Parathyroid adenoma (tissue), 2 donors: ENCODE data around the gene FRMD5.
A peak's percentile ranks its signal among the peaks of the same experiment; 100 is the strongest.

ENCODE experiments used
- H2AFZ ChIP-seq: fragments of 300-600 bp; sonication (generic); one replicate; pipeline ENCODE4 v1.7.0; 2017; ENCODE audit warnings: antibody characterized with exemption, mild to moderate bottlenecking
- H3K27ac ChIP-seq: fragments of 300-600 bp; sonication (generic); one replicate; pipeline ENCODE4 v1.7.0; 2017
- H3K27me3 ChIP-seq: fragments of 300-600 bp; sonication (generic); one replicate; pipeline ENCODE4 v1.7.0; 2017; ENCODE audit warnings: low read length; ENCODE audit not compliant: control insufficient read depth, insufficient read depth
- H3K36me3 ChIP-seq: fragments of 300-600 bp; sonication (generic); one replicate; pipeline ENCODE4 v1.7.0; 2017; ENCODE audit warnings: low read length; ENCODE audit not compliant: control insufficient read depth, insufficient read depth
- H3K4me1 ChIP-seq: fragments of 300-600 bp; sonication (generic); one replicate; pipeline ENCODE4 v1.7.0; 2017; ENCODE audit warnings: control low read depth
- H3K4me2 ChIP-seq: fragments of 300-600 bp; sonication (generic); one replicate; pipeline ENCODE4 v1.7.0; 2017; ENCODE audit warnings: low read length
- H3K4me3 ChIP-seq: fragments of 300-600 bp; sonication (generic); one replicate; pipeline ENCODE4 v1.7.0; 2017; ENCODE audit warnings: low read depth, low read length
- H3K79me2 ChIP-seq: fragments of 300-600 bp; sonication (generic); one replicate; pipeline ENCODE4 v1.7.0; 2017; ENCODE audit warnings: control low read depth
- H3K9ac ChIP-seq: fragments of 300-600 bp; sonication (generic); one replicate; pipeline ENCODE4 v1.7.0; 2017; ENCODE audit warnings: mild to moderate bottlenecking
- H3K9me3 ChIP-seq: fragments of 300-600 bp; sonication (generic); one replicate; pipeline ENCODE4 v1.7.0; 2017; ENCODE audit warnings: low read length; ENCODE audit not compliant: control insufficient read depth
- TF ChIP-seq, protein P1 (sequence below): fragments of 300-600 bp; sonication (generic); IDR thresholded peaks from one replicate; pipeline ENCODE4 v1.7.0; 2017; ENCODE audit warnings: antibody characterized with exemption, mild to moderate bottlenecking
- donor health status: primary hyperparathyroidism.

FRMD5 gene

DNA sequence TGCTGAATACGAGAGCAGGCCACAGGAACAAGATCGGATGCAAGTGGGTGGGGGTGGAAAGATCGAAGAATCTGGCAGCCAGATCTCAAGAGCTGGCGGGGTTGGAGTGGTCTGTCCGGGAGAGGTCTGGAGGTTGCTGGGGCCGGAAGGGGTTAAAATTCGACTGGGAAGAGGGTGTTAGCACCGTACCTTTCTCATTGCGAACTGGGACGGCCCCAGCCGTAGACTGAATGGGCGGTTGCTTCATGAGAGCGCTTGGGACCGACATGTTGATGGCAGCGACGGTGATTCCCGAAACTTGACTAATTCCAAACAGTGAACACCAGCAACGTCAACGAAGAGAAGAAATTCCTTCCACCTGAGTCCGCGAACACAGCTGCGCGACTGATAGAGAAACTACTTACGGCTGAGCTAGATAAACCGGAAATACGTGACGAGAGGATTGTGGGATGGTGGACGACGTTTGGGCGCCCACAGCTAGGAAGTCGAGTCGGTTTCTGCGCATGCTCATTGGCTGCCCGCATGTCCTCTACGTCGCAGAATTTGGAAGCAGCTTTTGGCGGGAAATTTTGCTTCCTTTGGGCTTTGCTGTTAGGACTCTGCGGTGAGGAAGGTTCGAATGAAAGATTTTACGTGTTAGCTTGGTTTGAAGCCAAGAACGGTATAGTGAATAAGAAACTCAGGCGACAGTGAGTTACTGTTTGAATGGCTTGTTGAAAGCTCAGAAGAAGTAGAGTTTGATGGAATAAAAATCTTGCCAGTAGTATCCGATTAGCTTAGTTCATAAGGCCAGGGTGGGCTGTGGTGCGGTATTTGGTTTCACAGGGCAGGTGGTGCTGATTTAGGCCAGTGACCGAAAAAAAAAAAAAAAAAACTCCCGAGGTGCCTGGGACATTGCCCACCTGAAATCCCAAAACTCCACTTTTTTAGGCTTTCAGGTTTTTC is 370.5 kb downstream of the FRMD5 start, which contains the start of gene MFAP1:
TSS of gene MFAP1 (minus strand) at position 389 of the 945 bp plus-strand sequence. CDS start at position 268, 121 bp downstream.
- Histone ChIP-seq H3K9ac (no peak within 1 kb of the TSS), H3K9me3 (no peaks in the 10 kb centered on the region), H3K4me1 (no peaks in the 10 kb centered on the region), H3K79me2 (peaks cover 7% of the 10 kb centered on the region), H3K27me3 (no peaks in the 10 kb centered on the region), H3K4me3 (peak within 1 kb of the TSS; percentile 98), H3K27ac (peak within 1 kb of the TSS; percentile 59), H3K36me3 (no peaks in the 10 kb centered on the region), H2AFZ (peak within 1 kb of the TSS; percentile 40), H3K4me2 (peak within 1 kb of the TSS; percentile 78)
- TF ChIP-seq, protein P1, sequence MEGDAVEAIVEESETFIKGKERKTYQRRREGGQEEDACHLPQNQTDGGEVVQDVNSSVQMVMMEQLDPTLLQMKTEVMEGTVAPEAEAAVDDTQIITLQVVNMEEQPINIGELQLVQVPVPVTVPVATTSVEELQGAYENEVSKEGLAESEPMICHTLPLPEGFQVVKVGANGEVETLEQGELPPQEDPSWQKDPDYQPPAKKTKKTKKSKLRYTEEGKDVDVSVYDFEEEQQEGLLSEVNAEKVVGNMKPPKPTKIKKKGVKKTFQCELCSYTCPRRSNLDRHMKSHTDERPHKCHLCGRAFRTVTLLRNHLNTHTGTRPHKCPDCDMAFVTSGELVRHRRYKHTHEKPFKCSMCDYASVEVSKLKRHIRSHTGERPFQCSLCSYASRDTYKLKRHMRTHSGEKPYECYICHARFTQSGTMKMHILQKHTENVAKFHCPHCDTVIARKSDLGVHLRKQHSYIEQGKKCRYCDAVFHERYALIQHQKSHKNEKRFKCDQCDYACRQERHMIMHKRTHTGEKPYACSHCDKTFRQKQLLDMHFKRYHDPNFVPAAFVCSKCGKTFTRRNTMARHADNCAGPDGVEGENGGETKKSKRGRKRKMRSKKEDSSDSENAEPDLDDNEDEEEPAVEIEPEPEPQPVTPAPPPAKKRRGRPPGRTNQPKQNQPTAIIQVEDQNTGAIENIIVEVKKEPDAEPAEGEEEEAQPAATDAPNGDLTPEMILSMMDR = no peak

DNA sequence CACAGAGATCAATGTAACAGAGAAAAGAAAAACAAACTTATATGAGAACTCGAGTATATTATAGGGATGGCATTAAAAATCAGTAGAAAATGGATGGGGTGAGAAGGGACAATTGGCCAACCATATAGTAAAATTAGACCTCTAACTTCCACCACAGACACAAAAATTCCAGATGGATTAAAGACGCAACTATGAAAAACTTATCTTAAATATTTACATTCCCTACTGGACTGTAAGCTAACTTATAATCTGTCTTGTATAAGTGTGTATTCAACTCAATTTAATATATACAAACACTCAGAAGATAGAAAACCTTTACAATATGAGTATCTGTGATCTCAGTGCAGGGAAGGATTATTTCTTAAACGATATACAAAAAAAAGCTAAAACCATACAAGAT is 373.6 kb downstream of the FRMD5 start:
- Histone ChIP-seq H3K79me2 (peaks cover 7% of the 10 kb centered on the region), H3K36me3 (no peaks in the 10 kb centered on the region), H2AFZ (no peak overlapping the region), H3K4me3 (no peak overlapping the region), H3K9ac (no peak overlapping the region), H3K4me2 (no peak overlapping the region), H3K9me3 (no peaks in the 10 kb centered on the region), H3K4me1 (no peaks in the 10 kb centered on the region), H3K27me3 (no peaks in the 10 kb centered on the region), H3K27ac (no peak overlapping the region)
- TF ChIP-seq, protein P1 = no peak
